Peyer's patch (tissue), 4 donors: ENCODE data around the gene UTS2R. TPM values are rescaled to one million over a fixed set of nuclear protein-coding genes. Genes with fewer than 3 reads are reported as not detected.

Experiments used
- DNase-seq, 3 donors: peaks; one replicate each; pipeline ENCODE4 v3.0.0-alpha.2; 2017 to 2019
- H3K27ac ChIP-seq, 4 donors: fragments of 200-600 bp; sonication (generic); one replicate each; pipeline ENCODE4 v1.5.1; 2016 to 2019
- H3K27me3 ChIP-seq, 2 donors: fragments of 200-600 bp; sonication (generic); one replicate each; pipeline ENCODE4 v1.5.1; 2019
- H3K36me3 ChIP-seq, 3 donors: fragments of 200-600 bp; sonication (generic); one replicate each; pipeline ENCODE4 v1.5.1; 2016 to 2019
- H3K4me1 ChIP-seq, 4 donors: fragments of 200-600 bp; sonication (generic); one replicate each; pipeline ENCODE4 v1.5.1; 2016 to 2019
- H3K4me3 ChIP-seq, 4 donors: fragments of 200-600 bp; sonication (generic); 1 replicate in 3 of 4; 2 replicates in 1 of 4; pipeline ENCODE4 v1.5.1; 2016 to 2019; ENCODE audit warnings: mild to moderate bottlenecking in 1 of 4
- H3K9me3 ChIP-seq, 4 donors: fragments of 200-600 bp; sonication (generic); one replicate each; pipeline ENCODE4 v1.5.1; 2016 to 2019; ENCODE audit warnings: mild to moderate bottlenecking in 1 of 4
- CTCF ChIP-seq, 6 experiments: fragments of 450-650 bp in 4 of 6; fragments of 200-600 bp in 2 of 6; sonication (generic) in 1 of 6; IDR thresholded peaks; one replicate each; pipeline ENCODE4 v1.5.1; 2017 to 2019; ENCODE audit warnings: antibody characterized with exemption in 6 of 6, mild to moderate bottlenecking in 3 of 6, moderate library complexity in 1 of 6
- POLR2A ChIP-seq, 2 donors: fragments of 450-650 bp; IDR thresholded peaks; one replicate each; pipeline ENCODE4 v1.5.1; 2017; ENCODE audit warnings: antibody characterized with exemption in 2 of 2, mild to moderate bottlenecking in 2 of 2, moderate library complexity in 2 of 2
- total RNA-seq, 4 donors: library from RNA; depleted of rRNA; stranded (reverse); fragments of >200 nt; gene quantifications; one replicate each; pipeline ENCODE4 v1.1.0, GENCODE V29; 2016

The UTS2R gene
- total RNA-seq, 4 donors from 2014 or later = not detected

- Histone ChIP-seq H3K27me3 (no peaks in the 10 kb centered on the region), H3K36me3 (no peaks in the 10 kb centered on the region), H3K27ac (peak overlapping the region in 3 of 4 donors; percentile 66 to 92 (median 87)), H3K4me3 (no peak overlapping the region), H3K4me1 (peaks cover 7 to 73% (median 25%) of the 10 kb centered on the region in 4 donors), H3K9me3 (no peaks in the 10 kb centered on the region)
- no peak for DNase-seq
- no peak for TF ChIP-seq CTCF (IDR thresholded peaks at IDR 0.05)
- peak in 1 of 2 donors; percentile 26 for TF ChIP-seq POLR2A (IDR thresholded peaks at IDR 0.05)
Observed at GRCh38 chr17:82328994-82329507, 42.5 kb upstream of the UTS2R start.

- DNase-seq = no peak
- peak overlapping the region in 2 of 4 donors; percentile 33 to 66 for H3K4me3 ChIP-seq
- H3K36me3 ChIP-seq = no peaks in the 10 kb centered on the region
- H3K4me1 ChIP-seq = peaks cover 7 to 75% (median 31%) of the 10 kb centered on the region in 4 donors
- TF ChIP-seq CTCF (IDR thresholded peaks at IDR 0.05) (no peak), POLR2A (IDR thresholded peaks at IDR 0.05) (no peak)
- H3K27ac ChIP-seq = peak overlapping the region in 3 of 4 donors; percentile 66 to 92 (median 87)
- no peaks in the 10 kb centered on the region for H3K9me3 ChIP-seq
- no peaks in the 10 kb centered on the region for H3K27me3 ChIP-seq
Observed at GRCh38 chr17:82329683-82330321, 41.8 kb upstream of the UTS2R start.

GRCh38 chr17:82330322-82331239, 41.0 kb upstream of the UTS2R start:
- peak overlapping the region in 2 of 4 donors; percentile 33 to 66 for H3K4me3 ChIP-seq
- TF ChIP-seq POLR2A (IDR thresholded peaks at IDR 0.05) = peak in 1 of 2 donors; percentile 28
- no peak for TF ChIP-seq CTCF (IDR thresholded peaks at IDR 0.05)
- no peaks in the 10 kb centered on the region for H3K36me3 ChIP-seq
- H3K4me1 ChIP-seq = peaks cover 7 to 76% (median 32%) of the 10 kb centered on the region in 4 donors
- no peaks in the 10 kb centered on the region for H3K27me3 ChIP-seq
- peak in 1 of 3 donors; percentile 81 for DNase-seq
- peak overlapping the region in 3 of 4 donors; percentile 1 to 92 (median 87) for H3K27ac ChIP-seq
- no peaks in the 10 kb centered on the region for H3K9me3 ChIP-seq

GRCh38 chr17:82331345-82331939, 40.1 kb upstream of the UTS2R start:
- Histone ChIP-seq H3K36me3 (no peaks in the 10 kb centered on the region), H3K27me3 (no peaks in the 10 kb centered on the region), H3K27ac (peak overlapping the region in 3 of 4 donors; percentile 66 to 92 (median 87)), H3K4me1 (peaks cover 7 to 76% (median 32%) of the 10 kb centered on the region in 4 donors), H3K4me3 (peak overlapping the region in 2 of 4 donors; percentile 63 to 66), H3K9me3 (no peaks in the 10 kb centered on the region)
- no peak for DNase-seq
- TF ChIP-seq CTCF (IDR thresholded peaks at IDR 0.05) (no peak), POLR2A (IDR thresholded peaks at IDR 0.05) (no peak)

- Histone ChIP-seq H3K4me3 (peak overlapping the region; percentile 42 to 66 (median 55)), H3K27ac (peak overlapping the region; percentile 66 to 92 (median 78)), H3K4me1 (peaks cover 7 to 67% (median 32%) of the 10 kb centered on the region in 4 donors), H3K9me3 (no peaks in the 10 kb centered on the region), H3K27me3 (no peaks in the 10 kb centered on the region), H3K36me3 (no peaks in the 10 kb centered on the region)
- peak; percentile 53 to 82 (median 73) for DNase-seq
- TF ChIP-seq CTCF (IDR thresholded peaks at IDR 0.05) (peak in 1 of 6 experiments; percentile 6), POLR2A (IDR thresholded peaks at IDR 0.05) (peak in 1 of 2 donors; percentile 20)
Observed at GRCh38 chr17:82332669-82333278, 38.8 kb upstream of the UTS2R start.
